H54 (cell line): ENCODE data around the gene AP4M1.

Source experiments
- DNase-seq: peaks from one replicate; pipeline ENCODE4 v3.0.0; 2011; ENCODE audit warnings: low spot score, mixed read lengths; ENCODE audit not compliant: insufficient read length
- FAIRE-seq: peaks from 3 replicates; lab custom pipeline; 2011; peaks lifted over from hg19 to GRCh38; lab: Jason Lieb, UNC
- POLR2A ChIP-seq: IDR thresholded peaks from 2 replicates; pipeline ENCODE4 v1.6.1; 2011; ENCODE audit warnings: low read depth, mild to moderate bottlenecking, low read length

Gene AP4M1

GRCh38 chr7:100090527-100091410 lies 10.7 kb upstream of the AP4M1 start:
- no peak for DNase-seq
- TF ChIP-seq POLR2A = 0 out of 2 replicates have a peak, but pooled peaks have one; percentile 4
- no peak for FAIRE-seq

- no peak for DNase-seq
- no peak for TF ChIP-seq POLR2A
- no peak for FAIRE-seq
Measured at GRCh38 chr7:100091411-100092181, 9.8 kb upstream of the AP4M1 start.

- FAIRE-seq (no peak), DNase-seq (no peak)
- TF ChIP-seq POLR2A = no peak
Measured at GRCh38 chr7:100093054-100093453, 8.4 kb upstream of the AP4M1 start.

GRCh38 chr7:100093498-100093897 lies 7.9 kb upstream of the AP4M1 start:
- DNase-seq (no peak), FAIRE-seq (no peak)

GRCh38 chr7:100093925-100094486 lies 7.4 kb upstream of the AP4M1 start:
- FAIRE-seq = no peak
- no peak for DNase-seq
- no peak for TF ChIP-seq POLR2A

More at GRCh38 chr7:100093498-100093897, 7.9 kb upstream of the AP4M1 start:
- TF ChIP-seq POLR2A = no peak

- FAIRE-seq (no peak), DNase-seq (no peak)
- no peak for TF ChIP-seq POLR2A
Measured at GRCh38 chr7:100095289-100095688, 6.2 kb upstream of the AP4M1 start.

- DNase-seq = no peak
- TF ChIP-seq POLR2A = no peak
- no peak for FAIRE-seq
Measured at GRCh38 chr7:100095704-100096103, 5.7 kb upstream of the AP4M1 start.

- TF ChIP-seq POLR2A = no peak
- DNase-seq = no peak
- FAIRE-seq = no peak
Measured at GRCh38 chr7:100098913-100099312, 2.5 kb upstream of the AP4M1 start.

- DNase-seq (no peak), FAIRE-seq (no peak)
- TF ChIP-seq POLR2A = no peak
Measured at GRCh38 chr7:100099452-100099851, 2.0 kb upstream of the AP4M1 start.

GRCh38 chr7:100100420-100101015 lies 925 bp upstream of the AP4M1 start:
- FAIRE-seq (no peak), DNase-seq (peak; percentile 75)
- no peak; the same call in 1 of the 2 replicates for TF ChIP-seq POLR2A

- no peak; the same call in 1 of the 2 replicates for TF ChIP-seq POLR2A
- peak; percentile 94 for DNase-seq
- peak; percentile 76 for FAIRE-seq
Measured at GRCh38 chr7:100102950-100103840, 1.8 kb downstream of the AP4M1 start.

- FAIRE-seq = no peak
- TF ChIP-seq POLR2A = no peak
- DNase-seq = no peak
Measured at GRCh38 chr7:100105534-100105933, 4.1 kb downstream of the AP4M1 start.

- DNase-seq = no peak
- TF ChIP-seq POLR2A = no peak
- FAIRE-seq = no peak
Measured at GRCh38 chr7:100106633-100107032, 5.2 kb downstream of the AP4M1 start.
